Hematopoietic multipotent progenitor cell treated with erythropoietin and hydrocortisone succinate and interleukin-3 and kit ligand, for 4 days (in vitro differentiated cells): ENCODE data around the gene ANKH.
A peak's percentile ranks its signal among the peaks of the same experiment; 100 is the strongest.
"Not testable (repeated sequence)": the region's sequence is repeated elsewhere in the genome, so short reads cannot be mapped to it uniquely, and the experiment has no call there.

Source experiments
- DNase-seq: peaks from one replicate; pipeline ENCODE4 v3.0.0-alpha.2; 2015

Gene ANKH

DNA sequence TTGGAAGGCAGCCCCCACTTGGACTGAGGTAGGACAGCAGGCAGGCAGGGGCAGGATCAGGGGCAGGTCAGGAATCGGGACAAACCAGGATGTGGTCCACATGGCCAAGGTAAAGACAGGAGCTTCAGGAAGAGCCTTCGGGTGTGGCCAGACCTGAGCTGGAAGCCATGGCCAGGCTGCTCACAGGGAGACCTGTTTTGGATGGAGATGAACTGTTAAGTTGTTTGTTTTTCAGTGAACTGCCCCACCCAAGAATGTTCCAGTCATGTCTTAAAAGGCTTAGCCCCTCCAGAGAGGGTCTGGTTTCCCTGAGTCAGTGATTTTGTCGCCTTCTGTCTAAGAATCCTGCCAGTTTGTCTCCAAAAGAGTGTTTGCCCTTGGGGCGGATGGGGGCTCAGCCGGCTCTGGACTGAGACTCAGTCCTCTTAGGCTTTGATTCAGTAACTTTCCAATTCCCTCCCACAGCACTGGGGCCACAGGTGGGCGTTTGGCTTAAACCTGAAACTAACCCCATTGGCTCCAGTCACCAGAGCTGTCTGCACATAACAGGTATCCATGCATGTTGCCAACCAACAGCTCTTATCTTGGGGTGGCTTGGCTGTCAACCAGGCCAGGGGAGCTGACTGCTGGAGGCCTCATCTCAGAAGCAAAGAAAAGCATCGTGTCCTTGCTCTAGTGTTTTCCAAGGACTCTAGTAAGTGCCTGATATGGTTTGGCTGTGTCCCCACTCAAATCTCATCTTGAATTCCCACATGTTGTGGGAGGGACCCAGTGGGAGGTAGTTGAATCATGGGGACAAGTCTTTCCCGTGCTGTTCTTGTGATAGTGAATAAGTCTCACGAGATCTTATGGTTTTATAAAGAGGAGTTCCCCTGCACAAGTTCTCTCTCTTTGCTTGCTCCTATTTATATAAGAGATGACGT is 11.3 kb upstream of the ANKH start:
- DNase-seq = no peak

DNA sequence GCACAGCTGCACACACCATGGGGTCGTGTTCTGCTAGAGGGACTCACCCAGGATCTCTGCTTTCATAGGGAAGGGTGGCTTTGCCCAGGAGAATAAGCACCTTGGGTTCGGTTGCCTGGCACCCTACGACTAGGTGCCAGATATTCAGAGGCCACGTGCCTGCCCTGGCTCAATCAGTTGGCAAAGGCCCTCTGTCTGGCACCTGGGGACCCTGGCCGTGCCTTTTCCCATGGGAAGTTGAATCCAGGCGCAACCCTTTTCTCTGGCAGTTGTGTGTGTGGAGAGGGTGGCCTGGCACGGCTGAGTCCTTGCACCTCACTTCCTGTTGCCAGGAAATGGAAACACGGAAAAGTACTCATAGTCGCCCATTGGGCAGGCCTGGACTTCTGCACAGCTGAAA is 10.2 kb upstream of the ANKH start:
- no peak for DNase-seq

DNA sequence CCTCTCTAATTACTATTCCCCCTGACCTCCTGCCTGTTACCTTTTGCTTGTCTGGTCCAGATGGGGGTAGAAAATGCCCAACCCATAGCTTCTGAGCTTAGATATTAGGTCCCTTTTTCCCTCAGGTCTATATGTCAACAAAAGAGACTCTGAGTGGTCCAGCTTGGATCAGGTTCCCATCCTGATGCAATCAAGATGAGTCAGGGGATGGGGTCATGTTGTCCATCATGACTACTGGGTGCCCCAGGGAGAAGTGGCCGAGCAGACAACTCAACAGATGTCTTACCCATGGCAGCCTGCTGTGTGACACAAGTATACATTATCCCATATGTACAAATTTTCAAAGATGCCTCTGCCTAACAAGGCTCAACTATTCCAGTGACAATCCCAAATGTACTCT is 9.1 kb upstream of the ANKH start:
- no peak for DNase-seq

DNA sequence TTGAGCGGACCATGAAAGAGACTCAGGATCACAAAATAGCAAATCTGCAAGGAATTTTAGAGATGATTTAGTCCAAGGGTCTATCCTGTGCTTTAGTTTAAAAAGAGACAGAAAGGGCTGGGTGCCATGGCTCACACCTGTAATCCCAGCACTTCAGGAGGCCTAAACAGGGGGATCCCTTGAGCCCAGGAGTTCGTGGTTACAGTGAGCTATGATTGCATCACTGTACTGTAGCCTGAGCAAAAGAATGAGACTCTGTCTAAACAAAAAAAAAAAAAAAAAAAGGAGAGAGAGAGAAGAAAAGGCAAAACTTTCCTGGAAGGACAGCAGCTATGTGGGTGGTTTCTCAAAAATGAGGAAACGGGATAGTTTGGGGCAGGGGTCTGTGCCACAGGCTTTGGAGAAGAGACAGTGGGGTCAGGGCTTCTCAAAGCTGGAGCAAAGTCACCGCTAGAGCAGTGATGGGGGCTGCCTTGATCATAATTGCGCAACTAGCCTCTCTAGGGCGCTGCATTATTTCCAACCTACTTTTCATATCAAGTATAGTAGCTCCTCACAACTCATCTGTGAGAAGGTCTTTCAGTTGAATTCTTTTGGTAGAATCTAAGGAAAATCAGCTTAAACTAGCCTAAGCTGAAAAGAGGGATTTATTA is 8.5 kb upstream of the ANKH start:
- DNase-seq = no peak

DNA sequence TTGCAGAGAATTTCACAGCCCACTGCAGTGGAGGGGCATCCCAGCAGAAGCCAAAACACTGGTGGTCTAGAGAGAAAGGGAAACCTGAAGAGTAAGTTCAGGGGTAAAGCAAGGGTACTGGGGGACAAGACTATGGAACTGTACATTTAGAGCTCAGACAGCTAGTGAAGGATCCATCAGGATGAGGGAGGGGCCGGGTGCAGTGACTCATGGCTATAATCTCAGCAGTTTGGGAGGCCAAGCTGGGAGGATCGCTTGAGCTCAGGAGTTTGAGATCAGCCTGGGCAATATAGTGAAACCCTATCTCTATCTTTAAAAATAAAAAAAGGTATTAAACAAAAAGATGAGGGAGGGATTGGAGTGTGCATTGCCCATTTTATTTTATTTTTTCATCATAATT is 7.8 kb upstream of the ANKH start:
- no peak for DNase-seq

DNA sequence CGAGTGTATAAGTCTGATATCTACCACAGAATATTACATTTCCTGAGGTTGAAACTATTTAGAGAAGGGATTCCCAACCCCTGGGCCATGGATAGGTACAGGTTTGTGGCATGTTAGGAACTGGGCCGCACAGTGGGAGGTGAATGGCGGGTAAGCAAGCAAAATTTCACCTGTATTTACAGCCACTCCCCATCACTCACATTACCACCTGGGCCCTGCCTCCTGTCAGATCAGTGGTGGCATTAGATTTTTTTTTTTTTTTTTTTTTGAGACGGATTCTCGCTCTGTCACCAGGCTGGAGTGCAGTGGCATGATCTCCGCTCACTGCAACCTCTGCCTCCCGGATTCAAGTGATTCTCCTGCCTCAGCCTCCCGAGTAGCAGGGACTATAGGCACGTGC is 6.6 kb upstream of the ANKH start:
- not testable (repeated sequence) for DNase-seq

DNA sequence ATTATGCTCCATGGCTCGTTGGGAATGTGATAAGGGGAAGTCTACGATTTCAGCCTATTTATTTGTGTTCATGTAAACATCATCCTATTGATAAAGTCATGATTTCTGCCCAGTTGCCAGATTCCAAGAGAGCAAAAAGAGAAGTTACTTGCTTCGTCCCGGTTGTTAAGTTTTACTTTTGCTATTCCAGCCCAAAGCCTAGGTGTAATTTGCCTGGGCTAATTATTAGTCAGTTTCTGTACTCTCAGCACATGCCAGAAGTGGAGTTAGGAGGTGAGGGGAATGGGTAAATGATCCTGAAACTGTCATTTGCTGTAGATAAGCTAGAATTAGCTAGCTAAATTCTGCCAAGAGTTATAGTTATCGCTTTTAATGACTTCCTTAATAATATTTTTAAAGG is 4.5 kb upstream of the ANKH start:
- no peak for DNase-seq

DNA sequence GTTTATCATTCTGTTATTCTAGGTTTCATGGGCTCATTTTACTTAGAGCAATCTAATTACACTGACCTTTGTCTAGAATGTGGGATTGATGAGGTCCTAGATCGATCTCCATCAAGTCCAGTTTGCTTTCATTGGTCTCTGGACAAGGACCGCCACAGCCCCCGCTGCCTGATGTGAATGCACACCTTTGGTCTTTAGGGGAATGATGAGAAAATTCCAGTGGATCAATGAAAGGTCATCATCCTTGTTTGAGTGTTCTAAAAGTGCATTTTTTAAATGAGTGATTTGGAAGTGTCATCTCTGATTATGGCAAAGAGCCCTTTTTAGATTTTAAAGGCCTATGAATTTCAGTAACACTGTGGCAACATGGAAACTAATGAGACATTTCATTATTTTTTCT is 2.2 kb upstream of the ANKH start:
- DNase-seq = no peak

DNA sequence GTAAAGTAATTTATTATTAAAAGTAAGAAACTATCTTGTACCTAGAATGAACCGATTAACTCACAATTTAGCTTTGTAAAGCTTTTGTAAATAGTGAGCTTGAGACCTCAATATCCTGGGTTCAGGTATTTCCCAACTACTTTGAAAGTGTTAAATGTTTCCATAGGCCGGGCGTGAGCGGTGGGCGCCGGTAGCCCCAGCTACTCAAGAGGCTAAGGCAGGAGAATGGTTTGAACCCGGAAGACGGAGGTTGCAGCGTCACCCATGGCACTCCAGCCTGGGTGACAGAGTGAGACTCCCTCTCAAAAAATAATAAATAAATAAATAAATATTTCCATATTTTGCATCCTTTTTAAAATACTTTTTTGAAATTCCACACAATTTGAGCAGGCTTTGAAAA is 1.5 kb upstream of the ANKH start:
- no peak for DNase-seq

DNA sequence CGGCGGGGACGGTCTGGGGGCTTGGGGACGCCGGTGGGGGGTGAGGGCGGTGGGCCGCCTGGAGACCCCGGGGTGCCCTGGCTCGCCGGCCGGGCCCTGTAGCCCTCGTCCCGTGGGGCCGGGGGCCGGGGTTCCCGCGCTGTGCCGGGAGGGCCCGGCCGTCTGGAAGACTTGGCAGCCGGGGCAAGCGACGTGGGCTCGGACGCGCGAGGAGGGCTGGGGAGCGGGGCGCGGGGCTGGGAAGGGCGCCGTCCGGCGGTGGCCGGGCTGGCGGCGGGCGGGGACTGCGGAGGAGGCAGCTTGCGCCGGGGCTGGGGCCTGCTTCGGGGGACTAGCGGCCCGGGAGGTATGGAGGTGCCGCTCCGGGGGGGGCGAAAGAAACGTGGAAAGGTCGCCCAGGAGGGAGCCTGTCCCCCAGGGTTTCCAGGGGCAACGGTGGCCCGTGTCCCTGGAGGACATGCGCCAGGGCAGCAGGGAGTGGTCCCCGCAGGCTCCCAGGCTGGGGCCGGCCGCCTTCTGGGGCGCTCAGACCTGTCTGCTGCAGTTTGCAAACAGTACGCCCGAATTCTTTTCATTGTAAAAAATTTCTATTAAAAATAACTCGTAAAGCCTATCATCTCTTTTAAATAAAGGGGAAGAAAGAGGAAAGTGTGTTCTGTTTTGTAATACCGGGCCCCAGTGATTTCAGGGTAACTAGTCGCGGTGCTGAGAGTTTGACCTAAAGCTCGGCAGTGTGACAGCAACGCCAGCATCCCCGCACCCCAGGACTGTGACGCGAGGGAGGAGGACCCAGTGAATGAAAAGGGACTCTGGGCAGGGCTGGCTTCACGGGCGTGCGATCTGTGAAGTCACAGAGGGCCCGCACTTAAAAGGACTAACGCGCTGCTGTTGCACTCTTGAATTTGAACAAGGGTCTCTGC is 752 bp upstream of the ANKH start:
- DNase-seq = peak; percentile 71

DNA sequence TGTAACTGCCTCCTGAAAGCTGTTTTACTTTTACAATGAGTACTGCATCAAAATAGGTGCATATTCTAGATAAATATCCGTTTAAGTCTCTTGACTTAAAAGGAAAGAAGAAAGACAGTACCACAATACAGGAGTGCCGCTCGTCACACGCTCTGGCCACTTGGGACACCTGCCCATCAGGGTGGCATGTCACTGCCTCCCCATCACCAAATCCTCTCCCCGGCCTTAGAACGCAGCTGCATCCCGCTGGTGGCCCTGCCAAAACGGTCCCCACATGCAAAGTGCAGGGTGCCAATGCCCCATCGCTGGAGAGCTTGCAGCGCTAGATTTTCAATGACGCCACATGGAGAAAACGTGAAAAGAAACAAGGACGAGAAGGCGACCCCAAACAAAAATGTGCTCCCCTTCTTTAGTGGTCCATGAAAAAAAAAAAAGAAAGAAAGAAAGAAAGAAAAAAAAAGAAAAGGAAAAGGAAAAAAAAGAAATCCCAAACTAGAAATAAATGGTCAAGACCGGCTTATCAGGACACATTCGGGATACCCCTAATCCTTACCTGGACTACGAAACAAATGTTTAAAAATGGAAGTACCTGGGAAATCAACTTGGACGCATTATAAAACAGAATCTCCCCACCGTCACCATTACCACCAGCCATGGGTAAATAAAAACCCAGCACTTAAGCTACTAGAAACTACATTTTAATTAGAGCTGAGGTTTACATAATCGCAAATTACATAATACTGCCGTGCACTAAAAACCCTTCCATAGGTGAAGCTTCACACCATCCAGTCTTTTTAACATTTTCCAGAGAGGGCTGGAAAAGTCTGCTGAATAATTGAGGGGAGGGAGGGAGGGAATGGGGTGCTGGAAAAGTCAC is 1.0 kb downstream of the ANKH start:
- peak; percentile 19 for DNase-seq

DNA sequence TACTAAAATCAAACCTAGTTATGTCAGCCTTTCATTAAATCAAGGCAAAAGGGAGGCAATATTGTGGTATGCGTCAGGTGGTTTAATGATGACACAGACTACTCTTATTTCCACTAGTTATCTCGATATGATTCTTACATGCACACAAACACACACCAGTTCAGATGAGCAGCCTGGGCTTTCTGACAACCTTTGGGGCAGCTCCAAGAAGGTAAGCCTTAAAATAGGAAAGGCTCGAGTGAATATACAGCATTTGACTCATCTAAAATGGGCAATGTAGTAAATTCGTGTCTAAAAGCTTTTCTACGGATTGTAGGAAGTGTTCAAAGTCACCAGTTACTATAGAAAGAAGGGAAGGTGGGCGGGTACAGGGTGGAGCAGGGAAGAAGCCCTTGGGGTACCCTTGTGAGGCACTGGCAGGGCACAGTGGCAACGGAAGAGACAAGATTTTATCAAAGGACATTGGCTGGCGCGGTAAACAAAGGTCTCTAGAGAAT is 1.9 kb downstream of the ANKH start:
- peak; percentile 35 for DNase-seq

DNA sequence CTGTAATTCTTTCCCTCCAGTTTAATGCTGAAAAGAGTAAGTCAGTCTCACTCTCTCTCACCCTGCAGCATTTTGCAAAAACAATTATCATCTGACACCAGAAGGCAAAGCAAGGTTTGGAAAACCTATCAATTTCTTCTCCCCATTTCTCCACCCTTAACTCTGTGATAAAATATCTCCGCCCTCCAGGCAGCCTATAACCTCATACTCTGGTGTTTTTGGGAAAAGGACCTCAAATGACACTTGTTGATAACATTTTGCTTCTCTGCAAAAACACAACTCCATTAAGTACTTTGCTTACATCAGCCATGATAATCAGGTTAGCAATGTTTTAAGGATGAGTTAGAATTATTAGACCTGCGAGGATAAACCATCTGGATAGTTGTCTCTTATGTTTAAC is 2.3 kb downstream of the ANKH start:
- peak; percentile 83 for DNase-seq

DNA sequence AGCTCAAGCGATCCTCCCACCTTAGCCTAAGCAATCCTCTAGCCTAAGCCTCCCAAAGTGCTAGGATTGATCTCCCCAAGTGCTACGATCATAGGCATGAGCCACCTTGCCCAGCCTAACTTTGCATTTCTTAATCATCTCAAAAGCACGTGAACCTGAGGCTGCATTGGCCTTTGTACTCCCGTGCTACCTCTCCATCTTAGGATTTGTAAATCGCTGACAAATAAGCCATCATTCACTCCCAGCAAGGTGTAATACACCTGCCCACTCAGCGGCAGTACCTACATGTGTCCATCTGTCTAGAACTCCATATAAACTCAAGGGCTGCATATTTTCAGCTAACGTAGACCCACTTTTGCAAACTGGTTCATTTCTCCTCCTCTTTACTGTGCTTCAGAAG is 2.8 kb downstream of the ANKH start:
- no peak for DNase-seq

DNA sequence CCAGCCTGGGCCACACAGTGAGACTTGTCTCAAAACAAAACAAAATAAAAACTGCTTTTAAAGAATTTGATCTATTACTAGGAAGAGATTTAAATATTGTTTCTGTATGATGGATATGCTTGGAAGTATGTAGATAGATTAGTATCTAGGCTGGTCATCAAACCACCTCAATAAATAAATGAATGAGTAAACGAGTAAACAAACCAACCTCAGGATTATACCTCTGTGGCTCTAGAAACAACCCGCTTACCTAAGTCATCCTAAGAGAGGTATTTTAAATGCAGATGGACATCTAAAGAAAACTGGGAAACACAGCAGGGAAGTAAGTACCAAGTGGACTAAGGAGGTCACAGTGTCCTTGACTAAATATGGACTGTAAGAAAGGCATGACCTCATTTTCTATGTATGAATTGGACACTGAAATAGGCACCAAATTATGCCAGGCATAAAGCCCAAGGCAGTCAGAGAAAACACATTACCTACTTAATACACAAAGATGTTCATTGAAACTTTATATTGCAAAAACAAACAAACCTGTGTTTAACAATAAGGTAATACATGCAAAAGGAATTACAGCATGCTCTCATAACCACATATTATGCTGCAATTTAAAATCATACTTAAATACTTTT is 7.3 kb downstream of the ANKH start:
- no peak for DNase-seq

DNA sequence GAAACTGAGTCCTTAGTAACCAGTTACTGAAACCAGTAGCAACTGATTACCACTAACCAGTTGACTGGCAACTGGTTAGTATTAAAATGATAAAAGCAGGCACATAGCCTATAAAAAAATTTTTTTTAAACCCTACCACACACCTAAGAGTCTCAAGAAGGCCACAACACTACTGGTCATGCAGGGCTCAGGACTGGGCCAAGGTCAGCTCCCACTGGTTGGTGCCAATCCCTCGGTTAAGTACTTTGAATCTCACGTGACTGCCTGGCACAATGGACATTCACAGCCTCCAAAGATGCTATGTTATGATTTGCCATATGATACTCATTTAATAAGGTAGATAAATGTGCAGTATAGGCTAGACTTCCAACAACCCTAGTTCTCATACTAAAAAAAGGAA is 8.5 kb downstream of the ANKH start:
- no peak for DNase-seq

DNA sequence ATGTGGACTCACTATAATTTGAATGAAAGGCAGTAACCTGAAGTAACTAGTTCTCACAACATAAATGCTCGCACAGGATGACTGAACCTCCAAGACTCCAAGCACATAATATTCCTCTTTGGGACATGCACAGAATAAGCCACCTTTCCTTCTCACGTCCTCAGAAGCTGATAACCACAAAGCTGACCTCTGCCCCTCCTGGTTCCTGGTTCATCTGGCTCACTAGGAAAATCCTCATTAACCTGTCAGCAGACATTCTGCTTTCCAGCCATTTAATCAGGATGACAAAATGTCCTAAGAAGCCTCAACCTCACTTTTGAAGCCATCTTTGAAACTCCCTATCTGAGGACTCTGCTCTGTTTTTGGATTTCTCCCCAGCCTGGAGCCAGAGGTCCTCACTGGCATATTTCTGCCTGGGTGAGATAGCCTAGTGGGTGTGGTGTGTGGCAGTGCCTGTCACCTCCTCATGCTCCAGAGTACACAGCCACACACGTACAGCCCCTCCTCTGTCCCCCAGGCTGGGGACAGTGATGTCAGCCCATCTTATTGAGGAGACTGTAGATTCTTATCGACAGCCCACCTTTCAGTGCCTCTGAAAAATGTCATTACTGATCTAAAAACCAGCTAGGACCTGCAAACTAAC is 10.3 kb downstream of the ANKH start:
- DNase-seq = peak; percentile 69

DNA sequence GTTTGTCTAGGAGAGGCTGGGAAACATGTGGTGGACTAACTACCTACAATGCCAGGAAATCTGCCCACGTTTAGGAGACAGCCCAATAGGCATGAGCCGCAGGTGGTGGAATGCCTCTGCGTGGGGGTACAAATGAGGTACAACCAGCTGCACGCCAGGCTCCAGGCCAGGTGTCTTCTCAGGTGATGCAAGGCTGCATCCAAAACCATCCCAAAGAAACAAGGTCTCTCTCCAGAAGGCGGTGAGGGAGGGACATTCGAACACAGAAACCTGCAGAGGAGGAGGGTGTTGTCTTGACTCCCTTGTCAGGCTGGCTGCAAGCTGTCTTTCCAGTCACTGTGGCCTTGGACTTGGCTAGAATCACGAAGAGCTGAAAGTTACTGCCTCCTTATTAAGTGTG is 11.6 kb downstream of the ANKH start:
- DNase-seq = no peak

DNA sequence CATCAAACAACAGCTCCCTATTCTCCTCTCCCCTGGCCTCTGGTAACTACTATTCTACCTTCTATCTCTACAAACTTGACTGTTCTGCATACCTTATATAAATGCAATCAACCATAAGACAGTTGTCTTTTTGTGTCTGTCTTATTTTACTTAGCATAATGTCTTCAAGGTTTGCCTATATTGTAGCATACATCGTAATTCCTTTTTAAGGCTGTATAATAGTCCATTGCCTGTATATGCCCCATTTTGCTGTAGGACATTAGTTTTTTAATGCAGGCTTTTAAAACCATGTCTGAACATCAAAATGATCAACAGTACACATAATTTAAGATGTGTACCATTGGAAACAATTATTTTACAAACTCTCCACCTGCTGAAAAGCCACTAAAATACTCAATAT is 12.4 kb downstream of the ANKH start:
- DNase-seq = no peak

DNA sequence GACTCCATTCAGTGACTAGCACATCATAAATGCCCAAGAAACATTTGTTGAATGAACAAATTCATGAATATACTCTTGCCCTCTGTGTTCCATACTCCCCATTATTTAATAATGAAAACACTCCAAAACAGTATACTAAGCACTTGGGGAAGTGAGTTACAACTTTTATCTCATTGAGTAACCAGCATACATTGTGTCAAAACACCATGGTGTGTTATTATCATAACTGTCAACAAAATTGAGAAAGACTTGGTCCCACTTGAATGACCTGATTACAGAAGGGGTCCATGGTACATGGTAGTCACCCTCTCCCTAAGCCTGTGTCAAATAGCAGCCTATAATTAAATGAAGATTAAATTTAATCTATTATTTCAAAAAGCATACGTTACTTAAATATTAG is 16.2 kb downstream of the ANKH start:
- DNase-seq = peak; percentile 48

DNA sequence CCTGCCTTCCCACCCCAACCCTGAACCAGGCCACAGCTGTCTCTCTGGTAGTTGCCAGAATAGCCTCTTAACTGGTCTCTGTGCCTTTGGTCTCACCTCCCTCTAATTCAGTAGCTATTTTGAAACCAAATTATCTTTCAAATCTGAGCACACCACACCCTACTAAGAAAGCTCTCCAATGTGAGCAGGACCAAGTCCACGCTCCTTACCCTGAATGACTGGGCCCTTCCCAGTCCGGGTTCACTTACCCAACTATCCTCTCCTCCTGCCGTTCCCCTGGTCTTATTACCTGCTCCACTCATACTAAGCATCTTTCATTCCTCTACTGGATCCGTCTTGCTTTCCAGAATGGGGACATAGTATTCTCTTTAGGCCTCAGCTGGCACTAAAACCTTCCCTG is 16.8 kb downstream of the ANKH start:
- DNase-seq = peak; percentile 28
